GM20000 (cell line): Measurements from ENCODE around the gene STARD7.

Experiments used
- DNase-seq: peaks from one replicate; pipeline ENCODE4 v3.0.0; 2012; ENCODE audit warnings: low spot score
- TF ChIP-seq, protein P1 (sequence below): IDR thresholded peaks from 2 replicates; pipeline ENCODE4 v1.5.1; 2012; ENCODE audit warnings: mild to moderate bottlenecking, control low read depth; ENCODE audit errors: extremely low read depth, missing control alignments

The STARD7 gene

DNA sequence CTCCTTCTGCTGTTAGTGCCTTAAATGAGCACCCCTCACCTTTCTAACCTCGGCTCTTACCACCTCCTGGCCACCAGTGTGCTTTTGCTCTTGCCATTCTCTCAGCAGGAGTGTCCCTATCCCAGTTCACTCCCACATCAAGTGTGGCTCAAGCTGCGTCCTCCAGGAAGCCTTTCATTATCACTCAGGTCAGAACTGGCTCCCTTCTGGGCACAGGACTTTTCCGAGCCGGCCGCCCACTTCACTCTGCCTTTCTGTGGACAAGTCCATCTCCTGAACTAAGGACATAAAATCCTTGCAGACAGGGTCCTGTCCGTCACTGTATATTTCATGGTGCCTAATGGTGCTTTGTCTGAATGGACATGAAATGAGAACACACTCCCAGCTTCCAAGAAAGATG, 41.6 kb upstream of the STARD7 start:
- TF ChIP-seq, protein P1, sequence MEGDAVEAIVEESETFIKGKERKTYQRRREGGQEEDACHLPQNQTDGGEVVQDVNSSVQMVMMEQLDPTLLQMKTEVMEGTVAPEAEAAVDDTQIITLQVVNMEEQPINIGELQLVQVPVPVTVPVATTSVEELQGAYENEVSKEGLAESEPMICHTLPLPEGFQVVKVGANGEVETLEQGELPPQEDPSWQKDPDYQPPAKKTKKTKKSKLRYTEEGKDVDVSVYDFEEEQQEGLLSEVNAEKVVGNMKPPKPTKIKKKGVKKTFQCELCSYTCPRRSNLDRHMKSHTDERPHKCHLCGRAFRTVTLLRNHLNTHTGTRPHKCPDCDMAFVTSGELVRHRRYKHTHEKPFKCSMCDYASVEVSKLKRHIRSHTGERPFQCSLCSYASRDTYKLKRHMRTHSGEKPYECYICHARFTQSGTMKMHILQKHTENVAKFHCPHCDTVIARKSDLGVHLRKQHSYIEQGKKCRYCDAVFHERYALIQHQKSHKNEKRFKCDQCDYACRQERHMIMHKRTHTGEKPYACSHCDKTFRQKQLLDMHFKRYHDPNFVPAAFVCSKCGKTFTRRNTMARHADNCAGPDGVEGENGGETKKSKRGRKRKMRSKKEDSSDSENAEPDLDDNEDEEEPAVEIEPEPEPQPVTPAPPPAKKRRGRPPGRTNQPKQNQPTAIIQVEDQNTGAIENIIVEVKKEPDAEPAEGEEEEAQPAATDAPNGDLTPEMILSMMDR: no peak
- DNase-seq: no peak

DNA sequence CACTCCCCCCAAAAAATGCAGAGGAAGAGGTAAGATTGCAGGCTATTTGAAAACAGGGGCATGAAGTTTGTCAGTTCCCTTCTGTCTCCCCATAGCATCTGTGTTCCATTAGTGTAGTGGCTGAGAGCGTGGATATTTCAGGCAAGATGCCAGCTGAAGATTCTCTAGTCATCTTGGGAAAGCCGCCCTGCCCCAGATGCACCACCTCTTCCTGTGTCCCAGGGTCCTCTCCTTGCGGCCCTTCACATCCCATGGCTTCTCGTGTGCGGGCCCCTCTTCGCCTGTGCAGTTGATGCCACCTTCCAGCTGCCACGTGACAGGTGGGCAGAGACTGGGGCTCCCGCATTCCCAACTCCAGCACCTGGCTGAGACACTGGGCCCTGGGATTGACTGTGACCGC, 41.0 kb upstream of the STARD7 start:
- TF ChIP-seq, protein P1: no peak
- DNase-seq: no peak

DNA sequence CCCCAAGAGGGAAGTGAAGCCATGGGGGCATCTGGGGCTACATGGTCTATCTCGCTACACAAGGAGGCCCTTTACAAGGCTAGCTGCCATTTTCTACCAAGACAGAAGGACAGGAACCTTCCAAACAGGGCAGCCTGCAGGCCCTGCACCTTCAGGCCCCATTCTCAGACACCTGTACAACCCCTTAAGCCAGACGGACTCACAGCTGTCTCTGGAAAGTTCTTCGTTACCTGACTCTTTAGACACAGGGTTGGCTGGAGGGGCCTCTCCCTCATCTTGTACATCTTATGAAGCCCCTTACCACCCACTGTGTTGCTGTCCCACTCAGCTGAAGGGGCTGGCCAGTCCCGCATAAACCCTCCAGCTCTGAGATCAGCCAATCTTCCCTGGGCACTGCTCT, 40.0 kb upstream of the STARD7 start:
- no peak for DNase-seq
- TF ChIP-seq, protein P1: no peak

DNA sequence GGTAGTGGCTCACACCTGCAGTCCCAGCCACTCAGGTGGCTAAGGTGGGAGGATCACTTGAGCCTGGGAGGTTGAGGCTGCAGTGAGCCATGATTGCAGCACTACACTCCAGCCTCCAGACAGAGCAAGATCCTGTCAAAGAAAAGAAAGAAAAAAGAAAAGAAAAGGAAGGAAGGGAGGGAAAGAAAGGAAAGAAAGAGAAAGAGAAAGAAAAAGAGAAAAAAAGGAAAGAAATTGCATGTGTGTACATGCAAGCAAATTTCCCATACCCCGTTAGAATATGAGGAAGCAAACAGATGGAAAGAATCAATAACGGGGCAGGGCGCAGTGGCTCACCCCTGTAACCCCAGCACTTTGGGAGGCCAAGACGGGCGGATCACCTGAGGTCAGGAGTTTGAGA, 39.3 kb upstream of the STARD7 start:
- TF ChIP-seq, protein P1: no peak
- DNase-seq: no peak

DNA sequence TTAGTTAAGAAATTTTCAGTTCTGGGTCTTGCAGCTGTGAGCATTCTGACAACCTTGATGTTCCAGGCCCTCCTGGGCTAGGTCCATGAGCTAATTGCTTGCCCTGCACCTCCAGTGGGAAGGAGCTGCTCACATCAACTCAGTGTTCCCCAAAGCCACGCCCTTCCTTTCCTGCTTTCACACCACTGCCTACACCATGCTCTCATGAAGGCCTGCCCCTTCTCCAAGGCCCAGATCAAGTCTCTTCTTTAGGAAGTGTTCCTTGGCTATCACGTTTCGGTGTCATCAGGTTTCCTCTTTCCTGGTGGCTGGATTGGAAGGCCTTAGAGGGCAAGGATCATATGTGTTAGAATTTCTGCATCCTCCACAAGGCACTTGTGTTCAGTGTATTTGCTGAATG, 38.4 kb upstream of the STARD7 start:
- TF ChIP-seq, protein P1: no peak
- no peak for DNase-seq

DNA sequence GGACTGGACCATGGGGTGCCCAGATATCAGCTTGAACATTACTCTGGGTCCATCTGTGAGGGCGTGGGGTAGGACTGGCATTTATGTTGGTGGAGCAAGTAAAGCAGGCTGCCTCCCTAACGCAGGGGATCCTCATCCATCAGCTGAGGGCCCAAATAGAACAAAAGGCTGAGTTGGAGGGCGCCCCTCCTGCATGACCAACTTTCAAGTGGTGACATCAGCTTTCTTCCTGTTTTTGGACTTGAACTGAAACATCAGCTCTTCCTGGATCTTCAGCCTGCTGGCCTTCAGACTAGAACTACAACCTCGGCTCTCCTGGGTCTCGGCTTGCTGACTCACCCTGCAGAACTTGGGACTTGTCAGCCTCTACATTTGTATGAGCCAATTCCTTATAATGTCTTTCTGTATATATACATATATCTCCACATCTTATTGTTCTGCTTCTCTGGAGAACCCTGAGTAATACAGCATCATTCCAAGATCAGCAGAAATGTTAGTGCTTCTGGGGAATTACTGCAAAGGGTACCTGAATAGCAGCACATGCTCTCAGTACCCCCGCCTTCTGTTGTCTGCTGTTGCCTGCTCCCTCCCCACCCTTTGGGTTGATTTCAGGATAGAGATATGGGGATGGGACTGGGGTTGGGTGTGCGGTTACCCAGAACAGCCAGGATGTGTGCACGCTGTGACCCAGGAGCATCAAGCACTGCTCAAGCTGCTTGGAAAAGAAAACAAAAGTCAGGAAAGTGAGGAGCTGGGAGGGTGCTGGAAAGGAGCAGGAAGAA, 37.2 kb upstream of the STARD7 start:
- TF ChIP-seq, protein P1: no peak
- DNase-seq: no peak

DNA sequence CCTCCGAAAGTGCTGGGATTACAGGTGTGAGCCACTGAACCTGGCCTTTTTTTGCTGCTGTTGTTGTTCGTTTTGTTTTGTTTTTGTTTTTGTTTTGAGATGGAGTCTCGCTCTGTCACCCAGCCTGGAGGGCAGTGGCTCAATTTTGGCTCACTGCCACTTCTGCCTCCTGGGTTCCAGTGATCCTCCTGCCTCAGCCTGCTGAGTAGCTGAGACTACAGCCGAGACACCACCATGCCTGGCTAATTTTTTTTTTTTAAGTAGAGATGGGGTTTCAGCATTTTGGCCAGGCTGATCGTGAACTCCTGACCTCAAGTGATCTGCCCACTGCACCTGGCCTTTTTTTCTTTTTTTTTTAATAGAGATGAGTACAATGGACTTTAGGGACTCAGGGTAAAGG, 35.2 kb upstream of the STARD7 start:
- TF ChIP-seq, protein P1: no peak
- no peak for DNase-seq
